Frontal cortex (tissue), 4 donors: ENCODE measurements around the gene RMDN2. TPM values are rescaled to one million over a fixed set of nuclear protein-coding genes. Genes with fewer than 3 reads are reported as not detected.
"Not testable (repeated sequence)": the region's sequence is repeated elsewhere in the genome, so short reads cannot be mapped to it uniquely, and the experiment has no call there.

Experiments
- DNase-seq, 2 donors: peaks; one replicate each; pipeline ENCODE4 v3.0.0; 2012; ENCODE audit warnings: low spot score in 2 of 2
- FAIRE-seq: peaks from 2 replicates; lab custom pipeline; 2012; peaks lifted over from hg19 to GRCh38; lab: Jason Lieb, UNC
- total RNA-seq: library from RNA; depleted of rRNA; stranded (reverse); fragments of >200 nt; gene quantifications from one replicate; pipeline ENCODE4 v1.2.3, GENCODE V29; 2014
- donor health status: control.
- donor health status: control.
- donor health status: control.

The RMDN2 gene
- total RNA-seq, 1 donor from 2014 or later = 27.7 TPM

DNA sequence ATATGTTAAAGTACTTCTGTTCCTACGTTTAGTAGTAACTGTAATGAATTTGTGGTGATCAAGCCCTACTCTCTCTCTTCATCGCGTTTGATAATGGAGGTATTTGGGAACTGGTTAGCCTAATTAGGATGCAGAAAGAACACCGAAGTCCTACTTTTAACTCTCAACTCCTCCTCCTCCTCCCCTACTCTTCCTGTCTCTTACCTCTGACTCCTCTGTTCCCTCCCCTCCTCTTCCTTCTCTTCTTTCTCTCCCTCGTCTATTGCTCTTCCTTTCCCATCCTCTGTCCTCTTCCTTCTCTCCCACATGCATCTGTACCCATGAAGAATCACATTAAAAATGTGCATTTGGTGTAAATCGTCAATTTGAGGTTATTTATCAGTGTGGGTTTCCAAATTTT lies 57.8 kb downstream of the RMDN2 start:
- no peak for FAIRE-seq
- DNase-seq = no peak

DNA sequence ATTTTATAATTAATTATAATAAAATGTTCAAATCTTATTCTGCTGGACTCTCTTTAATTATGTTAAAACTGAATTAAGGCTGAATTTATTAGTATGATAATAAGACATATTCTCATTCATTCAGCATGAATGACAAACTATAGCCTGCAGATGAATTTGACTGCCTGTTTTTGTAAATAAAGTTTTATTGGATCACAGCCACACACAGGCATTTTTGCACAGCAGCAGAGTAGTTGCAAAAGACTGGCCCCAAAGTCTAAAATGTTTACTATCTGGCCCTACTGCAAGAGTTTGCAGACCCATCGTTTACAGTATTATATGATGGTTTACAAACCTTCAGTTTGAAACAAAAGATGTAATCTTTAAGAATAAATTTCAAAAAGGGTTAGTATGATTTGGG lies 58.6 kb downstream of the RMDN2 start:
- DNase-seq (no peak), FAIRE-seq (no peak)

DNA sequence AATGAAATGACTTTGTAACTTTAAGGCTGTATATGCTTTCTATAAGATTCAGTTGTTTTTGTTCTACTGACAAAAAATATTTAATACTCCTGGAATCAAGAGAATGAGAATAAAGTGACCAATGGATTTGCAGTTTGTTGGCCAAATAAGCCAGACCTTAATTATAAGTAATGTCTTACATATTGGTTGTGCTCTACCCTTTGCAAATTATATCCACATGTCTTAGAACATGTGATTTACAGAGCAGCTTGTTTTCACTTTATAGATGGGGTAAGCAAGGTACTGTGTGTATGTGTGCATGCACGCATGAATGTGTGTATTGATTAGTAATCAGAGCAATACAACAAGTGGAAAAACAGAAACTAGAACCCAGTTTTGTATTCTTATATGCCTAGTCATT lies 59.1 kb downstream of the RMDN2 start:
- DNase-seq (no peak), FAIRE-seq (no peak)

DNA sequence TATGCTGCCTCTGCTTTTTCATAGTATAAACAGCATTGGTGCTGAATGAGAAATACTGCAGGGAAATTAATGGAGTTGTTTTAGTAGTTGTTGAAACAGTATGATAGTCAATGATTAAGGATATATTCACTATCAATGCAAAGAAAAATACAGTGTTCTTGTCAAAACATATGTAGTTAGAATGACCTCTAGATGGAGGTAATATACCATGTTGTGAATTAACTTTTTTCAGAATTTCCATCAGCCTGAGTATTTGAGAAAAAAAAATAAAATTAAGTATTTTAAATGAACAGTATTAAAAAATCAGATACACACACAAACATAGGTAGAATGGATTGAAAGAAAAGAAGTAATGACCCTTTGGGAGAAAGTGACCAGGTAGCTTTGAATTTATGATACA lies 59.5 kb downstream of the RMDN2 start:
- no peak for FAIRE-seq
- DNase-seq = no peak

DNA sequence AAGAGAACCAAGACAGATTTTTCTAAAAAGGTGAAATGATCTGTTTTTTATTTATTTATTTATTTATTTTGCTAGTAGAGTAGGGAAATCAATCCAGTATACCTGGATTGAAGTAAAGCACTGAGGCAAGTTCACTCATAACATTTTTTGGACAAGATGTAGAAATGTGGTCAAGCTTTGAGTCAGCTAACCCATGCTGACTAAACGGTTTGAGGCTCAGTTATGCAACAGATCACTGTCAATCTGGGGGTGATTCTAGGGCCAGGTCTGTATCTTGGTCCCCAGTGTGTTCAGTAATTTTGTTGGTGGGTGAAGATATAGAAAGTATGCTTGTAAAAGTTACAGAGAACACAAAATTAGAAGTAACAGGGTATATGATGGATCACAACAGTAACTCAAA lies 60.2 kb downstream of the RMDN2 start:
- FAIRE-seq (no peak), DNase-seq (no peak)

DNA sequence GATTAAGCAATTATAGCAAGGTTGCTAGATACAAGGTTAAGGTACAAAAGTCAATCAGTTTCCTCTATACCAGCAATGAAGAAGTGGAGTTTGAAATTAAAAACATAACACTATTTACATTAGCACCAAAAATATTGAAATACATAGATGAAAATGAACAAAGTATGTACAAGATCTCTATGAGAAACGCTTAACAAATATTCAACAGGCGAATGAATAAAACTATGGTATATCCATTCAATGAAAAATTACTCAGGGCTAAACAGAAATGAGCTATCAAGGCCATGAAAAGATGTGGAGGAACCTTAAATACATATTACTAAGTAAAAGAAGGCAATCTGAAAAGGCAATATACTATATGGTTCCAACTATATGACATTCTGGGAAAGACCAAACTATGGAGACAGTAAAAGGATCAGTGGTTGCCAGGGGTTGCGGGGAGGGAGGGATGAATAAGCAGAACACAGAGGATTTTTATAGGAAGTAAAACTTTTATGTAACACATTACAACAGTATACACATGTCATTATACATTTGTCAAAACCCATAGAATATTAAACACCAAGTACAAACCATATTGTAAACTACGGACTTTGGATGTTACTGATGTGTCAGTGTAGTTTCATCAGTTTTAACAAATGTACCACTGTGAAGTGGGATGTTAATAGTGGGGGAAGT lies 62.1 kb downstream of the RMDN2 start:
- DNase-seq (no peak), FAIRE-seq (no peak)

DNA sequence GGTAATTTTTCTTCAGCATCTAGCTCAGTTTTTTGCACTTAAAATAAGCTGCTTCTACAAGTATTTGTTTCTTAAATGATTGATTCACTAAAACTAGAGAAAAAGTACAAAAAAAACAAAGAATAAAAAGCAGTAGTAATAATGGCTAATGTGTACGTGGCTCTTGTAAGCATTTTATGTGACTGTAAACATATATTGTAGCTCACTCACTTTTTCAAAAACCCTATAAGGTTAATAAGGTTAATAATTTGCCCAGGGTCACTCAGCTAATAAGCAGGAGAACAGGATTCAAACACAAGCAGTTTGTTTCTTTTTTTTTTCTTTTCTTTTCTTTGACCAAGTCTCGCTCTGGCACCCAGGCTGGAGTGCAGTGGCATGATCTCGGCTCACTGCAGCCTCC lies 67.5 kb downstream of the RMDN2 start:
- FAIRE-seq (no peak), DNase-seq (no peak)

DNA sequence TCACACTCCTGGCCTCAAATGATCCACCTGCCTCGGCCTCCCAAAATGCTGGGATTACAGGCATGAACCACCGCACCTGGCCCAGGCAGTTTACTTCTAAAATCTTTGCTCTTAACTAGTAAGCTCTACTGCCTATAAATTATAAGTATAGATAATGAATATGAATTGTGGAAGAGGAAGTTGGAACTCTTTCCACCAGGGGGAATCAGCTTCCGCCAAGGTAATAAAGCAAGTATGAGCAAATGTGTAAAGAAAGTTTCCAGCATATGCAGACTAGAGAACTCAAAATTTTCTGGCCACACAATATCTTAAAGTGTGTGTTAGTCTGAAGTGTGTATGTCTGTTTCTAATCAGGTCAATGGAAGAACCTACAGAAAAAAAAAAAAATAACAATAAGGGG lies 68.1 kb downstream of the RMDN2 start:
- FAIRE-seq = no peak
- DNase-seq = no peak

DNA sequence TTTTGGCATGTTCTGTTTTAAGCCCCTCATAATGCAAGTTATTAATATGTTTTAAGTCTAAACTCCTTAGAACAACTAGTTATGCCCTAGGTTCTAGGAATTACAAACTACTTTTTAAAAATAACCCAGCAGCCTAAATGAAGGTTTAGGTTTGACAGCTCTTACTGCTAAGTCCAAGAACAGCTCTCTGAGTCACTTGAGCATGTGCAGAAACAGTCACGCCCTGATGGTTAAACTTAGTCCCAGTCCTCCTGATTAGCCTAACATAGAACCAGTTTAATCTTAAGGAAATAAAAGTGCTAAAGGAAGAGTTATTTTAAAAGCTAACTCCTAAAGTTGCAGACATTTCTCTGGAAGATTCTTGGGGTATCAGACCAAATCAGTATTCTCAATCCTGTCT lies 72.5 kb downstream of the RMDN2 start:
- FAIRE-seq = no peak
- no peak for DNase-seq

DNA sequence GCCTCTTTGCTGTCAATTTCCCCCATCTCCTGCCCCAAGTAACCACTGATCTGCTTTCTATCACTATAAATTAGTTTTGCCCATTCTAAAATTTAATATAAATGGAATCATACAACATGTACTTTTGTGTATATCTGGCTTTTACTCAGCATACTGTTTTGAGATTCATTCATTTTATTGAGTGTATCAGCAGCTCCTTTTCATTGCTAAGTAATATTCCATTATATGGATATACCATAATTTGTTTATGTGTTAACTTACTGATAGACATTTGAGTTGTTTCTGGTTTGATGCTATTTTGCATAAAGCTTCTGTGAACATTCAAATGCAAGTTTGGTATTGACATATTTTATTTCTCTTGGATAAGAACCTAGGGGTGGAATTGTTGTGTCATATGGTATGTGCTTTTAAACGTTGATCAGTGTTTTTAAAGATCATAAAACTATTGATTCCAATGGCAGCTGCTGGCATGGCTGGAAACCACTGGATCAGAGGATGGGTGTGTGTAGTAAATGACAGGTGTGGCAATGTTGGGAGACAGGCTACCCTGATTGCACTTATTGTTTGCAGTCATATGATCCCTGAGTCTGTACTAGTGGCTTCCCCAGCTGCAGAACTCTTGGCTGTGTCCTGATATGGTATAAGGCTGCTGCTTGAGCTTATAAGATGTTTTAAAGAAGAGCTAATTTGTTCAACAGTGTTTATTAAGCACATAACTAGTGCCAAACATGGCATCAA lies 75.6 kb downstream of the RMDN2 start:
- DNase-seq = no peak

DNA sequence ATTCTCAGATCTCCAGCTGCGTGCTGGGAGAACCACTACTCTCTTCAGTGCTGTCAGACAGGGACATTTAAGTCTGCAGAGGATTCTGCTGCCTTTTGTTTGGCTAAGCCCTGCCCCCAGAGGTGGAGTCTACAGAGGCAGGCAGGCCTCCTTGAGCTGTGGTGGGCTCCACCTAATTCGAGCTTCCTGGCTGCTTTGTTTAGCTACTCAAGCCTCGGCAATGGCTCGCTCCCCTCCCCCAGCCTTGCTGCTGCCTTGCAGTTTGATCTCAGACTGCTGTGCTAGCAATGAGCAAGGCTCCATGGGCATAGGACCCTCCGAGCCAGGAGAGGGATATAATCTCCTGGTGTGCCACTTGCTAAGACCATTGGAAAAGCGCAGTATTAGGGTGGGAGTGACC lies 85.1 kb downstream of the RMDN2 start:
- FAIRE-seq, DNase-seq: not testable (repeated sequence)

More for the DNA sequence above, 75.6 kb downstream of the RMDN2 start:
- no peak for FAIRE-seq

DNA sequence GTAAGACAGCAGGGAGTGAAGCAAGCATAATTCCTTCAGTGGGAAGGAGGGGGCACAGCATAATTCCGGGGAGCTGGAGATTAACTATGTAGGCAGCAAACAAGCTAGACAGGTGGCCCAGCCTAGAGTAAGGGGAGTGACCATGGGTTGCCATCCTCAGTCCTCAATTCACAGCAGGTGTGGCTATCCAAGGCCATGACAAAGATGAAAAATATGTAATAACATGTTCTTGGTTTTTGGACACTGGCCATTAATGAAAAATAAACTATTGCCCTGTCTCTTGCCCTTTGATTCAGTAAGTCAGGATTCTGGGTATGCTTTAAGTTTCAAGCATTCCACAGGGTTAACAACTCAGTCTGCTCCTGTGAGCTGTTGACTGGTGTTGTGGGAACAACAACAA lies 85.9 kb downstream of the RMDN2 start:
- FAIRE-seq (no peak), DNase-seq (no peak)

DNA sequence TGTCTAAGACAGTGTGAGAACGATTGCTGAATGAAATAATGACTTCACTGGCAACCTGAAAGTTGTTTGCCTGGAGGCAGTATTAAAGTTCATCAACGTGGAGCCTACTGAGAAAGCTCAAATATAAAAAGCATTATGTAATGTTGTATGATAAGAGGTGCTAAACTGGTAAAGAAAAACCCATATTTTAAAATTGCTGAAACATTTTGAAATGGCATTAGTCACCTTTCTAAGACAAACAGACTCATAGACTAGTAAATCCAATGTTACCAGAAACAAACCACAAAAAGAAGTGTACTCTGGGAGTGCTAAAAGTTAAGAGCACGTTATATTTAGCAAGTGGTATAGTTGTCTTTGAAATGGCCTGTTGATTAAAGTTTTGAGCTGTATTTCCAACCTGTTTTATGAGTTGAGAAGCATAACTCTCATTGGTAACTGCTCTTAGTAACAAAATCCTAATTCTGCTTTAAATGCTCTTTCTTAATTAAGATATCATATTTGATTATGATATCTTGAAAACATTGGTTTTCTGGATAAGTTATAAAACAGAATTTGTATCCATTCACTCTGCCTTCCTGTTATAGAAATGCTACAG lies 88.2 kb downstream of the RMDN2 start:
- FAIRE-seq = no peak
- no peak for DNase-seq

DNA sequence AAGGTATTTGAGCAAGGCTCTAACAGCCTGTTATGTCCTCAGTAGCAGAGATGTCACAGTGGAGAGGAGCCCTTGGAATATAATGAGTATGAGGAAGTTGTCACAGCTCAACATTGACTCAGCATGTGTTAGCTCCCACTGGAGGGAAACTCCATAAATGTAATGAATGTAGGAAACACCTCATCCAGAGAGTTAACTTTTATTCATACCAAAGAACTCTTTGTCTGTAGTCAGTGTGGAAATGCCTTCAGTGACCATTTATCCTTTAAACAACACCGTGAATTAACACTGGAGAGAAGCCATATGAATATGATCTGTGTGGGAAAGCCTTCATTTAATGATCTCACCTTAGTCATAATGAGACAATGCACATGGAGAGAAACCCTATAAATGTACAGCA lies 91.1 kb downstream of the RMDN2 start:
- DNase-seq (no peak), FAIRE-seq (no peak)

DNA sequence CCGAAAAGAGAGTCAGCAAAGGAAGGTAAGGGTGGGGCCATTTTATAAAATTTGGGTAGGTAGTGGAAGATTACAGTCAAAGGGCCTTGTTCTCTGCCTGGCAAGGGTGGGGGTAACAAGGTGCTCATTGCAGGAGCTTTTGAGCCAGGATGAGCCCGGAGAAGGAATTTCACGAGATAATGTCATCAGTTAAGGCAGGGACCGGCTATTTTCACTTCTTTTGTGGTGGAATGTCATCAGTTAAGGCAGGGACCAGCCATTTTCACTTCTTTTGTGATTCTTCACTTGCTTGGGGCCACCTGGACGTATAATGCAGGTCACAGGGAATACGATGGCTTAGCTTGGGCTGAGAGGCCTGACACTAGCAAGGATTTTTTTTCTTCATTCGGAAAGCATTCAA lies 92.7 kb downstream of the RMDN2 start:
- no peak for FAIRE-seq
- DNase-seq = no peak

DNA sequence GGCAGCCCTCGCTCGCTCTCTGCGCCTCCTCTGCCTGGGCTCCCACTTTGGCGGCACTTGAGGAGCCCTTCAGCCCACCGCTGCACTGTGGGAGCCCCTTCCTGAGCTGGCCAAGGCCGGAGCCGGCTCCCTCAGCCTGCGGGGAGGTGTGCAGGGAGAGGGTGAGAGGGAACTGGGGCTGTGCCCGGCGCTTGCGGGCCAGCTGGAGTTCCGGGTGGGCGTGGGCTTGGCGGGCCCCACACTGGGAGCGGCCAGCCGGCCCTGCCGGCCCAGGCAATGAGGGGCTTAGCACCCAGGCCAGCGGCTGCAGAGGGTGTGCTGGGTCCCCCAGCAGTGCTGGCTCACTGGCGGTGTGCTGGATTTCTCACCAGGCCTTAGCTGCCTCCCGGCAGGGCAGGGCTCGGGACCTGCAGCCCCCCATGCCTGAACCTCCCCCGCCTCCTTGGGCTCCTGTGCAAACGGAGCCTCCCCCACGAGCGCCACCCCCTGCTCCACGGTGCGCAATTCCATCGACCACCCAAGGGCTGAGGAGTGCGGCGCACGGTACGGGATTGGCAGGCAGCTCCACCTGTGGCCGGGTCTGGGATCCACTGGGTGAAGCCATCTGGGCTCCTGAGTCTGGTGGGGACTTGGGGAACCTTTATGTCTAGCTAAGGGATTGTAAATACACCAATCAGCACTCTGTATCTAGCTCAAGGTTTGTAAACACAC lies 95.4 kb downstream of the RMDN2 start:
- FAIRE-seq, DNase-seq: not testable (repeated sequence)

DNA sequence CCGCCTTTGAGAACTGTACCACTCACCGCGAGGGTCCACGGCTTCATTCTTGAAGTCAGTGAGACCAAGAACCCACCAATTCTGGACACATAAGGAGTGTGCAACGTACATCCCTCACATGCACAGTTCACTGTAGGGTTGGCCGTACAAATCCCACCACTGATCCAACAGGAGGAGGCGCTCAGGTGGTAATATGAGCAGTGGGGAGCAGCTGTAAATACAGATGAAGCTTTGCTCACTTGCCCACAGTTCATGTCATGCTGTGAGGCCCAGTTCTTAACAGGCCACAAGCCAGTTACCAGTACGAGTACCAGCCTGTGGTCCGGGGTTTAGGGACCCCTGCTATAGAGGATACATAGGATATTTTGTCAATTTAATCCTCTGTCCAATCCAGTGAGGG lies 96.5 kb downstream of the RMDN2 start:
- FAIRE-seq (no peak), DNase-seq (no peak)

DNA sequence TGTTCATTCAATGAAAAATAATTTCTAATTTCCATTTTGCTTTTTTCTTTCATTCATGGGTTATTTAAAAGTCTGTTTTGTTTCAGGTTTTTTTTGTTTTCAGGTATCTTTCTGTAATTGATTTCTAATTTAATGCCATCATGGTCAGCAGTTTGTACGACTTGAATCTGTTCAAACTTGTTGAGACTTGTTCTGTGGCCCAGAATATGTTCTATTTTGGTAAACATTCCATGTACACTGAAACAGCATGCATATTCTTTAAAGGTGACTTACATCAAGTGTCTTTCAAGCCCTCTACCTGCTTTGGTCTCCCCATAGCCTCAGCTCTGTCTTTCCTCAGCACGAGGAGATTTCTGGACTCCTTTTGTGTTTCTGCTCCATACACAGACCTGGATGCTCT lies 101.8 kb downstream of the RMDN2 start:
- DNase-seq (no peak), FAIRE-seq (no peak)

DNA sequence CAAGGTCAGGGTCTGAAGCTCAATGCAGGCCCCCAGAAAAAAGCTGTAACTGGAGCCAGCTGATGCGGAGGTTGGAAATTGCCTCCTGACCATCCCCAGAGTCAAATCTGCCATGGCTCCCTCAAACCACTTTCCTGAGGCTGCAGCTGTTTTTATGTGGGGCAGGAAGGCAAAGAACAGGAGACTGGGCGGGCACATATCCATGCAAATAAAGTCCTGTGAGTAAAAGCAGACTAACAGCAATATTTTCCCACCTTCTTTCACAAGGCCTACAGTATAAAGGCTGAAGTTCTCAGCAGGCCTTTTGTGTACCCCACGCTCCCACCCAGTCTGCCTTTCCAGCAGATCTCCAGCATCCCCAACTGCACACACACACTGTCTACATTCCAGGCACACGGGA lies 103.7 kb downstream of the RMDN2 start:
- DNase-seq (no peak), FAIRE-seq (no peak)

DNA sequence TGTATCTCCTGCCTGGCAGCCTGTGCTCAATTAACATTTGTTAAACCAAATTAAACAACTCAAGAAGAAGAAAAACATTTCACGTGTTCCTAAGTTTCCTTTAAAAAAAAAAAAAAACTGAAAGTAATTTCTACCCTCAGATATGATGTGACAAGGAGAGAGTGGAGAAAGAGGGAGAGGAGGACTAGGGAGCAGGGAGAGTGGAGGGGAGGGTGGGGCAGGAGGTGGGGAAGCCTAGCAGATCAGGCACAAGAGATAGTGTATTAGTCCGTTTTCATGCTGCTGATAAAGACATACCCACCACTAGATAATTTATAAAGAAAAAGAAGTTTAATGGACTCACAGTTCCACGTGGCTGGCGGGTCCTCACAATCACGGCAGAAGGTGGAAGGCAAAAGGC lies 104.4 kb downstream of the RMDN2 start:
- FAIRE-seq (no peak), DNase-seq (no peak)
